GM21529 (cell line): Measurements from ENCODE around the gene AEN.

ENCODE experiments used
- ATAC-seq: cut with Tn5 transposase; IDR thresholded peaks from one replicate; pipeline ENCODE4 v1.9.1; 2021; ENCODE audit not compliant: unreplicated experiment

Gene AEN

GRCh38 chr15:88663141-88663621 is 42.0 kb downstream of the AEN start:
- ATAC-seq = no peak

GRCh38 chr15:88664151-88664778 is 43.1 kb downstream of the AEN start:
- no peak for ATAC-seq

- no peak for ATAC-seq
These were observed 53.5 kb downstream of the AEN start for GRCh38 chr15:88674661-88675060.

GRCh38 chr15:88678755-88679154 is 57.6 kb downstream of the AEN start:
- ATAC-seq = no peak

- no peak for ATAC-seq
These were observed 59.3 kb downstream of the AEN start for GRCh38 chr15:88680241-88681001.

GRCh38 chr15:88681610-88682221 is 60.6 kb downstream of the AEN start:
- no peak for ATAC-seq
